Measurements from ENCODE around the gene NEDD4L.
"Not testable (repeated sequence)": the region's sequence is repeated elsewhere in the genome, so short reads cannot be mapped to it uniquely, and the experiment has no call there.

The NEDD4L gene

GRCh38 chr18:58378411-58379379, 334.7 kb downstream of the NEDD4L start:
- no peak for DNase-seq (ENCODE audit: low read depth)

GRCh38 chr18:58379443-58379842, 335.4 kb downstream of the NEDD4L start:
- no peak for DNase-seq (ENCODE audit: low read depth)

GRCh38 chr18:58380113-58380512, 336.1 kb downstream of the NEDD4L start:
- not testable (repeated sequence) for DNase-seq (ENCODE audit: low read depth)

GRCh38 chr18:58381676-58382411, 337.8 kb downstream of the NEDD4L start:
- no peak for DNase-seq (ENCODE audit: low read depth)

GRCh38 chr18:58382446-58382845, 338.4 kb downstream of the NEDD4L start:
- DNase-seq (ENCODE audit: low read depth), result no peak

- no peak for DNase-seq (ENCODE audit: low read depth)
These were observed 341.4 kb downstream of the NEDD4L start for GRCh38 chr18:58385472-58385871.

GRCh38 chr18:58386780-58387179, 342.8 kb downstream of the NEDD4L start:
- no peak for DNase-seq (ENCODE audit: low read depth)

- no peak for DNase-seq (ENCODE audit: low read depth)
These were observed 343.7 kb downstream of the NEDD4L start for GRCh38 chr18:58387716-58388115.

GRCh38 chr18:58388736-58389135, 344.7 kb downstream of the NEDD4L start:
- DNase-seq (ENCODE audit: low read depth), result no peak

GRCh38 chr18:58389745-58390144, 345.7 kb downstream of the NEDD4L start:
- no peak for DNase-seq (ENCODE audit: low read depth)

- DNase-seq (ENCODE audit: low read depth), result no peak
These were observed 346.4 kb downstream of the NEDD4L start for GRCh38 chr18:58390399-58390798.

- no peak for DNase-seq (ENCODE audit: low read depth)
These were observed 347.3 kb downstream of the NEDD4L start for GRCh38 chr18:58391231-58391825.

- no peak for DNase-seq (ENCODE audit: low read depth)
These were observed 347.9 kb downstream of the NEDD4L start for GRCh38 chr18:58391932-58392323.

- no peak for DNase-seq (ENCODE audit: low read depth)
These were observed 348.4 kb downstream of the NEDD4L start for GRCh38 chr18:58392324-58393000.

GRCh38 chr18:58393295-58393694, 349.3 kb downstream of the NEDD4L start:
- DNase-seq (ENCODE audit: low read depth), result no peak

- DNase-seq (ENCODE audit: low read depth), result no peak
These were observed 350.0 kb downstream of the NEDD4L start for GRCh38 chr18:58394046-58394445.

- DNase-seq (ENCODE audit: low read depth), result no peak
These were observed 350.8 kb downstream of the NEDD4L start for GRCh38 chr18:58394602-58395425.

- no peak for DNase-seq (ENCODE audit: low read depth)
These were observed 352.1 kb downstream of the NEDD4L start for GRCh38 chr18:58396144-58396543.

- no peak for DNase-seq (ENCODE audit: low read depth)
These were observed 352.9 kb downstream of the NEDD4L start for GRCh38 chr18:58396966-58397365.

- no peak for DNase-seq (ENCODE audit: low read depth)
These were observed 353.5 kb downstream of the NEDD4L start for GRCh38 chr18:58397385-58398132.

All from stimulated activated CD8-positive, alpha-beta memory T cell treated with anti-CD3 and anti-CD28 coated beads, Interleukin-15, amount 100 ng/mL, for 1 hour (primary cell).